Measurements from ENCODE around the gene IGF2BP1.

The IGF2BP1 gene

GRCh38 chr17:49015179-49015923, 18.2 kb downstream of the IGF2BP1 start:
- Histone ChIP-seq H3K27ac (no peak overlapping the region), H3K4me3 (no peak overlapping the region)
- TF ChIP-seq CTCF (IDR thresholded peaks at IDR 0.05) = no peak
- DNase-seq (ENCODE audit: low spot score) = no peak

GRCh38 chr17:49015924-49016774, 19.0 kb downstream of the IGF2BP1 start:
- TF ChIP-seq CTCF (IDR thresholded peaks at IDR 0.05) = no peak
- Histone ChIP-seq H3K27ac (no peak overlapping the region), H3K4me3 (no peak overlapping the region)
- no peak for DNase-seq (ENCODE audit: low spot score)

GRCh38 chr17:49016775-49017463, 19.7 kb downstream of the IGF2BP1 start:
- no peak for DNase-seq (ENCODE audit: low spot score)
- no peak for TF ChIP-seq CTCF (IDR thresholded peaks at IDR 0.05)
- H3K4me3 ChIP-seq = no peak overlapping the region
- H3K27ac ChIP-seq = no peak overlapping the region

GRCh38 chr17:49018116-49018612, 21.0 kb downstream of the IGF2BP1 start:
- DNase-seq (ENCODE audit: low spot score) = no peak
- H3K4me3 ChIP-seq = no peak overlapping the region
- TF ChIP-seq CTCF (IDR thresholded peaks at IDR 0.05) = no peak
- no peak overlapping the region for H3K27ac ChIP-seq

- DNase-seq (ENCODE audit: low spot score) = no peak
- no peak for TF ChIP-seq CTCF (IDR thresholded peaks at IDR 0.05)
- no peak overlapping the region for H3K27ac ChIP-seq
- no peak overlapping the region for H3K4me3 ChIP-seq
Measured at GRCh38 chr17:49018748-49019147, 21.6 kb downstream of the IGF2BP1 start.

- Histone ChIP-seq H3K27ac (no peak overlapping the region), H3K4me3 (no peak overlapping the region)
- no peak for TF ChIP-seq CTCF (IDR thresholded peaks at IDR 0.05)
- DNase-seq (ENCODE audit: low spot score) = no peak
Measured at GRCh38 chr17:49020609-49021008, 23.4 kb downstream of the IGF2BP1 start.
